22Rv1 (cell line): ENCODE measurements around the gene CECR2.

Experiments used
- CTCF ChIP-seq: fragments of 450-650 bp; IDR thresholded peaks from 2 replicates; pipeline ENCODE4 v1.5.1; 2017; ENCODE audit warnings: mild to moderate bottlenecking
- ZFX ChIP-seq: fragments of 450-650 bp; IDR thresholded peaks from 2 replicates; pipeline ENCODE4 v1.6.1; 2017; ENCODE audit warnings: antibody characterized with exemption, borderline replicate concordance

GRCh38 chr22:17443405-17444203, 74.3 kb downstream of the CECR2 start:
- TF ChIP-seq CTCF (no peak), ZFX (no peak)
